Raji (cell line): ENCODE results near the gene MMEL1.

Experiments used
- POLR2A ChIP-seq: IDR thresholded peaks from 2 replicates; pipeline ENCODE4 v1.6.1; 2011; ENCODE audit warnings: low read depth, low read length, control low read depth; ENCODE audit not compliant: insufficient read depth

The MMEL1 gene

GRCh38 chr1:2627746-2628145 lies 5.1 kb downstream of the MMEL1 start:
- no peak for TF ChIP-seq POLR2A

- no peak for TF ChIP-seq POLR2A
Observed at GRCh38 chr1:2625311-2625710, 7.5 kb downstream of the MMEL1 start.

GRCh38 chr1:2624735-2625300 lies 8.0 kb downstream of the MMEL1 start:
- TF ChIP-seq POLR2A = no peak

GRCh38 chr1:2623571-2624337 lies 9.1 kb downstream of the MMEL1 start:
- TF ChIP-seq POLR2A = no peak

GRCh38 chr1:2617971-2618470 lies 14.8 kb downstream of the MMEL1 start:
- TF ChIP-seq POLR2A = no peak

GRCh38 chr1:2614145-2614544 lies 18.7 kb downstream of the MMEL1 start:
- TF ChIP-seq POLR2A = no peak

- no peak for TF ChIP-seq POLR2A
Observed at GRCh38 chr1:2612591-2613365, 20.0 kb downstream of the MMEL1 start.

- no peak for TF ChIP-seq POLR2A
Observed at GRCh38 chr1:2611621-2612437, 21.0 kb downstream of the MMEL1 start.

GRCh38 chr1:2611031-2611501 lies 21.8 kb downstream of the MMEL1 start:
- no peak for TF ChIP-seq POLR2A

- no peak for TF ChIP-seq POLR2A
Observed at GRCh38 chr1:2610036-2610959, 22.5 kb downstream of the MMEL1 start.

- TF ChIP-seq POLR2A = no peak
Observed at GRCh38 chr1:2609319-2610035, 23.3 kb downstream of the MMEL1 start.

GRCh38 chr1:2607641-2608091 lies 25.1 kb downstream of the MMEL1 start:
- TF ChIP-seq POLR2A = no peak
